Memory B cell (primary cell): Measurements from ENCODE around the gene SORBS1.

Experiments
- ATAC-seq: fragments of 150-1000 bp; cut with Tn5 transposase; 2 replicates; pipeline ENCODE4 v1.10.0; 2021; ENCODE audit warnings: low read depth, mild to moderate bottlenecking, moderate library complexity
- DNase-seq, 2 donors: peaks; one replicate each; pipeline ENCODE4 v3.0.0; 2022; ENCODE audit warnings: low spot score in 2 of 2
- H3K27ac Mint-ChIP-seq: one replicate; pipeline ENCODE4 v1.8.0; 2022; ENCODE audit warnings: mild to moderate bottlenecking, moderate library complexity, mixed read lengths
- H3K27me3 Mint-ChIP-seq: one replicate; pipeline ENCODE4 v1.8.0; 2022; ENCODE audit warnings: mixed read lengths
- H3K36me3 Mint-ChIP-seq: one replicate; pipeline ENCODE4 v1.8.0; 2022; ENCODE audit warnings: mild to moderate bottlenecking, mixed read lengths
- H3K4me1 Mint-ChIP-seq: one replicate; pipeline ENCODE4 v1.8.0; 2022; ENCODE audit warnings: mixed read lengths
- H3K4me3 Mint-ChIP-seq: one replicate; pipeline ENCODE4 v1.8.0; 2022; ENCODE audit warnings: mild to moderate bottlenecking, moderate library complexity, mixed read lengths
- H3K9me3 Mint-ChIP-seq: one replicate; pipeline ENCODE4 v1.8.0; 2022; ENCODE audit warnings: mixed read lengths

The SORBS1 gene

GRCh38 chr10:95540514-95541052, 20.6 kb downstream of the SORBS1 start:
- H3K27ac Mint-ChIP-seq, result no peak overlapping the region
- no peak overlapping the region for H3K4me3 Mint-ChIP-seq
- ATAC-seq, result no peak
- H3K36me3 Mint-ChIP-seq, result no peaks in the 10 kb centered on the region
- H3K9me3 Mint-ChIP-seq, result no peaks in the 10 kb centered on the region
- no peaks in the 10 kb centered on the region for H3K4me1 Mint-ChIP-seq
- DNase-seq, result no peak
- H3K27me3 Mint-ChIP-seq, result peaks cover 5% of the 10 kb centered on the region

- ATAC-seq (no peak), DNase-seq (no peak)
- H3K27ac Mint-ChIP-seq, result no peak overlapping the region
- peaks cover 5% of the 10 kb centered on the region for H3K27me3 Mint-ChIP-seq
- no peaks in the 10 kb centered on the region for H3K4me1 Mint-ChIP-seq
- no peaks in the 10 kb centered on the region for H3K9me3 Mint-ChIP-seq
- H3K36me3 Mint-ChIP-seq, result no peaks in the 10 kb centered on the region
- H3K4me3 Mint-ChIP-seq, result no peak overlapping the region
These were observed 21.4 kb downstream of the SORBS1 start for GRCh38 chr10:95539560-95540284.

- no peak overlapping the region for H3K27ac Mint-ChIP-seq
These were observed 22.8 kb downstream of the SORBS1 start for GRCh38 chr10:95538412-95538811.

GRCh38 chr10:95537542-95537927, 23.6 kb downstream of the SORBS1 start:
- Mint-ChIP-seq H3K9me3 (no peaks in the 10 kb centered on the region), H3K36me3 (no peaks in the 10 kb centered on the region), H3K27me3 (peaks cover 5% of the 10 kb centered on the region), H3K4me1 (no peaks in the 10 kb centered on the region), H3K4me3 (no peak overlapping the region), H3K27ac (no peak overlapping the region)
- ATAC-seq, result no peak
- DNase-seq, result no peak

More at GRCh38 chr10:95538412-95538811, 22.8 kb downstream of the SORBS1 start:
- peaks cover 5% of the 10 kb centered on the region for H3K27me3 Mint-ChIP-seq
- no peaks in the 10 kb centered on the region for H3K36me3 Mint-ChIP-seq
- no peak overlapping the region for H3K4me3 Mint-ChIP-seq
- H3K9me3 Mint-ChIP-seq, result no peaks in the 10 kb centered on the region
- H3K4me1 Mint-ChIP-seq, result no peaks in the 10 kb centered on the region
- DNase-seq (no peak), ATAC-seq (no peak)

GRCh38 chr10:95536894-95537541, 24.2 kb downstream of the SORBS1 start:
- no peak for ATAC-seq

GRCh38 chr10:95536017-95536416, 25.2 kb downstream of the SORBS1 start:
- Mint-ChIP-seq H3K9me3 (no peaks in the 10 kb centered on the region), H3K27me3 (no peaks in the 10 kb centered on the region), H3K4me3 (no peak overlapping the region), H3K36me3 (no peaks in the 10 kb centered on the region), H3K4me1 (peaks cover 5% of the 10 kb centered on the region), H3K27ac (no peak overlapping the region)
- DNase-seq (no peak), ATAC-seq (no peak)

More at GRCh38 chr10:95536894-95537541, 24.2 kb downstream of the SORBS1 start:
- Mint-ChIP-seq H3K36me3 (no peaks in the 10 kb centered on the region), H3K4me1 (peaks cover 4% of the 10 kb centered on the region), H3K27me3 (peaks cover 5% of the 10 kb centered on the region), H3K4me3 (no peak overlapping the region), H3K27ac (no peak overlapping the region), H3K9me3 (no peaks in the 10 kb centered on the region)
- DNase-seq, result no peak

GRCh38 chr10:95535526-95535925, 25.6 kb downstream of the SORBS1 start:
- H3K27me3 Mint-ChIP-seq, result no peaks in the 10 kb centered on the region
- H3K9me3 Mint-ChIP-seq, result no peaks in the 10 kb centered on the region
- no peaks in the 10 kb centered on the region for H3K36me3 Mint-ChIP-seq
- ATAC-seq (no peak), DNase-seq (no peak)
- no peak overlapping the region for H3K27ac Mint-ChIP-seq
- H3K4me1 Mint-ChIP-seq, result peaks cover 5% of the 10 kb centered on the region
- H3K4me3 Mint-ChIP-seq, result no peak overlapping the region

- no peaks in the 10 kb centered on the region for H3K9me3 Mint-ChIP-seq
- H3K27ac Mint-ChIP-seq, result no peak overlapping the region
- H3K27me3 Mint-ChIP-seq, result peaks cover 1% of the 10 kb centered on the region
- no peak overlapping the region for H3K4me3 Mint-ChIP-seq
- DNase-seq, result no peak
- no peak for ATAC-seq
- H3K4me1 Mint-ChIP-seq, result peaks cover 5% of the 10 kb centered on the region
- H3K36me3 Mint-ChIP-seq, result no peaks in the 10 kb centered on the region
These were observed 27.6 kb downstream of the SORBS1 start for GRCh38 chr10:95533590-95533989.

- Mint-ChIP-seq H3K9me3 (no peaks in the 10 kb centered on the region), H3K4me3 (no peak overlapping the region), H3K36me3 (no peaks in the 10 kb centered on the region), H3K27me3 (peaks cover 1% of the 10 kb centered on the region), H3K27ac (no peak overlapping the region), H3K4me1 (peaks cover 5% of the 10 kb centered on the region)
- DNase-seq (no peak), ATAC-seq (no peak)
These were observed 28.6 kb downstream of the SORBS1 start for GRCh38 chr10:95532536-95532935.

GRCh38 chr10:95531994-95532399, 29.2 kb downstream of the SORBS1 start:
- peak; percentile 34 for ATAC-seq

GRCh38 chr10:95531058-95531809, 29.9 kb downstream of the SORBS1 start:
- H3K27ac Mint-ChIP-seq, result no peak overlapping the region

More at GRCh38 chr10:95531994-95532399, 29.2 kb downstream of the SORBS1 start:
- no peak for DNase-seq
- no peak overlapping the region for H3K27ac Mint-ChIP-seq
- no peak overlapping the region for H3K4me3 Mint-ChIP-seq
- H3K36me3 Mint-ChIP-seq, result no peaks in the 10 kb centered on the region
- H3K9me3 Mint-ChIP-seq, result no peaks in the 10 kb centered on the region
- peaks cover 5% of the 10 kb centered on the region for H3K4me1 Mint-ChIP-seq
- H3K27me3 Mint-ChIP-seq, result peaks cover 1% of the 10 kb centered on the region

GRCh38 chr10:95530561-95530960, 30.6 kb downstream of the SORBS1 start:
- H3K27me3 Mint-ChIP-seq, result peaks cover 5% of the 10 kb centered on the region
- H3K27ac Mint-ChIP-seq, result no peak overlapping the region
- H3K4me3 Mint-ChIP-seq, result no peak overlapping the region
- peaks cover 5% of the 10 kb centered on the region for H3K4me1 Mint-ChIP-seq
- ATAC-seq, result no peak
- H3K36me3 Mint-ChIP-seq, result no peaks in the 10 kb centered on the region
- H3K9me3 Mint-ChIP-seq, result no peaks in the 10 kb centered on the region
- no peak for DNase-seq

More at GRCh38 chr10:95531058-95531809, 29.9 kb downstream of the SORBS1 start:
- H3K27me3 Mint-ChIP-seq, result peaks cover 5% of the 10 kb centered on the region
- no peak overlapping the region for H3K4me3 Mint-ChIP-seq
- H3K9me3 Mint-ChIP-seq, result no peaks in the 10 kb centered on the region
- DNase-seq (no peak), ATAC-seq (no peak)
- no peaks in the 10 kb centered on the region for H3K36me3 Mint-ChIP-seq
- peaks cover 5% of the 10 kb centered on the region for H3K4me1 Mint-ChIP-seq

- Mint-ChIP-seq H3K36me3 (no peaks in the 10 kb centered on the region), H3K27me3 (peaks cover 5% of the 10 kb centered on the region), H3K27ac (no peak overlapping the region), H3K4me3 (no peak overlapping the region), H3K4me1 (peaks cover 5% of the 10 kb centered on the region), H3K9me3 (no peaks in the 10 kb centered on the region)
- no peak for DNase-seq
- ATAC-seq, result no peak
These were observed 31.1 kb downstream of the SORBS1 start for GRCh38 chr10:95530029-95530428.

- no peak overlapping the region for H3K27ac Mint-ChIP-seq
- H3K4me3 Mint-ChIP-seq, result no peak overlapping the region
- DNase-seq, result no peak
- no peaks in the 10 kb centered on the region for H3K4me1 Mint-ChIP-seq
- no peaks in the 10 kb centered on the region for H3K36me3 Mint-ChIP-seq
- no peaks in the 10 kb centered on the region for H3K9me3 Mint-ChIP-seq
- ATAC-seq, result no peak
- peaks cover 5% of the 10 kb centered on the region for H3K27me3 Mint-ChIP-seq
These were observed 35.1 kb downstream of the SORBS1 start for GRCh38 chr10:95526044-95526443.
